Trophoblast cell (in vitro differentiated cells and primary cell): ENCODE results near the gene MYO1B.
A peak's percentile ranks its signal among the peaks of the same experiment; 100 is the strongest.

Experiments used
- DNase-seq, 2 donors: peaks; one replicate each; pipeline ENCODE4 v3.0.0-alpha.2; 2016
- H2AFZ ChIP-seq: 2 replicates; pipeline ENCODE4 v1.6.1; 2013; ENCODE audit warnings: low read length, moderate library complexity, mild to moderate bottlenecking; ENCODE audit not compliant: insufficient read depth, poor library complexity
- H2AK5ac ChIP-seq: 2 replicates; pipeline ENCODE4 v1.6.1; 2013; ENCODE audit warnings: mild to moderate bottlenecking, low read length
- H2BK120ac ChIP-seq: 2 replicates; pipeline ENCODE4 v1.6.1; 2013; ENCODE audit warnings: low read length, mild to moderate bottlenecking, moderate library complexity; ENCODE audit not compliant: insufficient read depth, poor library complexity
- H2BK12ac ChIP-seq: 2 replicates; pipeline ENCODE4 v1.6.1; 2013; ENCODE audit warnings: mild to moderate bottlenecking, low read length, moderate library complexity
- H2BK5ac ChIP-seq: 2 replicates; pipeline ENCODE4 v1.6.1; 2013; ENCODE audit warnings: low read length, low read depth, moderate library complexity, mild to moderate bottlenecking; ENCODE audit not compliant: poor library complexity
- H3K14ac ChIP-seq: 2 replicates; pipeline ENCODE4 v1.6.1; 2013; ENCODE audit warnings: mild to moderate bottlenecking, low read length
- H3K18ac ChIP-seq: 2 replicates; pipeline ENCODE4 v1.6.1; 2013; ENCODE audit warnings: mild to moderate bottlenecking, low read length
- H3K23ac ChIP-seq: 2 replicates; pipeline ENCODE4 v1.6.1; 2013; ENCODE audit warnings: low read length
- H3K27ac ChIP-seq: 2 replicates; pipeline ENCODE4 v1.5.1; 2013; ENCODE audit warnings: low read depth, mild to moderate bottlenecking, inconsistent platforms, low read length, moderate library complexity
- H3K27me3 ChIP-seq: 2 replicates; pipeline ENCODE4 v1.6.1; 2013; ENCODE audit warnings: inconsistent platforms, mild to moderate bottlenecking, low read length, moderate library complexity; ENCODE audit not compliant: insufficient read depth
- H3K36me3 ChIP-seq, 2 experiments: 1 replicate in 1 of 2; 2 replicates in 1 of 2; pipeline ENCODE4 v1.6.1; 2013; ENCODE audit warnings: low read length in 2 of 2, mild to moderate bottlenecking in 2 of 2, moderate library complexity in 1 of 2; ENCODE audit not compliant: insufficient read depth in 2 of 2, control insufficient read depth in 1 of 2
- H3K4ac ChIP-seq: 2 replicates; pipeline ENCODE4 v1.6.1; 2013; ENCODE audit warnings: low read depth, mild to moderate bottlenecking, low read length, moderate library complexity
- H3K4me1 ChIP-seq, 2 experiments: 1 replicate in 1 of 2; 2 replicates in 1 of 2; pipeline ENCODE4 v1.6.1; 2013; ENCODE audit warnings: low read length in 2 of 2, mild to moderate bottlenecking in 2 of 2, moderate library complexity in 1 of 2; ENCODE audit not compliant: insufficient read depth in 2 of 2, control insufficient read depth in 1 of 2
- H3K4me2 ChIP-seq: 2 replicates; pipeline ENCODE4 v1.6.1; 2013; ENCODE audit warnings: inconsistent platforms, mild to moderate bottlenecking, low read length, moderate library complexity
- H3K4me3 ChIP-seq: 2 replicates; pipeline ENCODE4 v1.5.1; 2013; ENCODE audit warnings: mild to moderate bottlenecking, low read depth, low read length, inconsistent platforms
- H3K79me1 ChIP-seq: one replicate; pipeline ENCODE4 v1.6.1; 2013; ENCODE audit warnings: low read length
- H3K79me2 ChIP-seq: 2 replicates; pipeline ENCODE4 v1.6.1; 2013; ENCODE audit warnings: low read length, mild to moderate bottlenecking; ENCODE audit not compliant: control insufficient read depth, insufficient read depth, poor library complexity
- H3K9ac ChIP-seq: 2 replicates; pipeline ENCODE4 v1.6.1; 2013; ENCODE audit warnings: mild to moderate bottlenecking, low read length
- H3K9me3 ChIP-seq: 2 replicates; pipeline ENCODE4 v1.6.1; 2013; ENCODE audit warnings: low read depth, mild to moderate bottlenecking, control low read depth, inconsistent platforms, low read length; ENCODE audit not compliant: insufficient read depth
- H4K12ac ChIP-seq: 2 replicates; pipeline ENCODE4 v1.6.1; 2013; ENCODE audit warnings: low read depth, mild to moderate bottlenecking, low read length, moderate library complexity
- H4K8ac ChIP-seq: 2 replicates; pipeline ENCODE4 v1.6.1; 2013; ENCODE audit warnings: low read depth, mild to moderate bottlenecking, low read length, moderate library complexity
- H4K91ac ChIP-seq: one replicate; pipeline ENCODE4 v1.6.1; 2013; ENCODE audit warnings: low read depth, mild to moderate bottlenecking, low read length, moderate library complexity
- WGBS: extraction: QIAGEN DNeasy Blood & Tissue Kit; methylation state at CpG from one replicate; pipeline ENCODE4 v1.1.7; 2013; ENCODE audit warnings: missing lambda C conversion rate; ENCODE audit not compliant: insufficient read length, insufficient coverage; ENCODE audit errors: extremely low coverage; 5-methylcytosine and 5-hydroxymethylcytosine counted together

The MYO1B gene

GRCh38 chr2:191321861-191322662 is 76.9 kb downstream of the MYO1B start:
- H3K9ac ChIP-seq = no peak overlapping the region
- H2AFZ ChIP-seq = no peak overlapping the region
- H3K79me2 ChIP-seq = no peaks in the 10 kb centered on the region
- no peak overlapping the region for H3K23ac ChIP-seq
- H4K8ac ChIP-seq = no peak overlapping the region
- H3K9me3 ChIP-seq = no peaks in the 10 kb centered on the region
- WGBS = no CpG with 5 or more reads among the region's 4 CpGs
- DNase-seq = peak in 1 of 2 donors; percentile 38
- no peak overlapping the region for H3K14ac ChIP-seq
- H3K18ac ChIP-seq = no peak overlapping the region
- no peaks in the 10 kb centered on the region for H3K36me3 ChIP-seq
- H3K27ac ChIP-seq = no peak overlapping the region
- no peak overlapping the region for H3K4me3 ChIP-seq
- peaks cover 3 to 9% of the 10 kb centered on the region in 2 experiments for H3K4me1 ChIP-seq
- no peak overlapping the region for H3K4me2 ChIP-seq
- H4K12ac ChIP-seq = no peak overlapping the region
- no peak overlapping the region for H2BK5ac ChIP-seq
- no peaks in the 10 kb centered on the region for H3K27me3 ChIP-seq
- no peak overlapping the region for H2AK5ac ChIP-seq
- H2BK12ac ChIP-seq = no peak overlapping the region
- no peak overlapping the region for H2BK120ac ChIP-seq
- no peak overlapping the region for H4K91ac ChIP-seq
- peaks cover 1% of the 10 kb centered on the region for H3K79me1 ChIP-seq
- H3K4ac ChIP-seq = no peak overlapping the region

DNA sequence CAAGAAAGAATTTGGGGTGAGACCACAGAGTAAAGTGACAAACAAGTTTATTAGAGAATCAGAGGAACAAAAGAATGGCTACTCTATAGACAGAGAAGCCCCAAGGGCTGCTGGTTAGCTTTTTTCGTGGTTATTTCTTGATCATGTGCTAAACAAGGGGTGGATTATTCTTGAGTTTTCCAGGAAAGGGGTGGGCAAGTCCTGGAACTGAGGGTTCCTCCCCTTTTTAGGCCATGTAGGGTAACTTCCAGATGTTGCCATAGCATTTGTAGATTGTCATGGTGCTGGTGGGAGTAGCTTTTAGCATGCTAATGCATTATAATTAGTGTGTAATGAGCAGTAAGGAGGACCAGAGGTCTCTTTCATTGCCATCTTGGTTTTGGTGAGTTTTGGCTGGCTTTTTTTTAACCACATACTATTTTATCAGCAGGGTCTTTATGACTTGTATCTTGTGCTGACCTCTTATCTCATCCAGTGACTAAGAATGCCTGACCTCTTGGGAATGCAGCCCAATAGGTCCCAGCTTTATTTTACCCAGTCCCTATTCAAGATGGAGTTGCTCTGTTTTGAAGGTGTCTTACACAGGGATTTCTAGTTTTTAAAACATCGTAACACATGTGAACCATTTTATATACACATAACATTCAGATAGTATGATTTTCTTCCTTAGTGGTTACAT is 77.8 kb downstream of the MYO1B start:
- H3K9ac ChIP-seq = no peak overlapping the region
- no peaks in the 10 kb centered on the region for H3K79me2 ChIP-seq
- WGBS = no CpG with 5 or more reads among the region's 2 CpGs
- no peak overlapping the region for H3K18ac ChIP-seq
- no peak overlapping the region for H3K23ac ChIP-seq
- no peaks in the 10 kb centered on the region for H3K9me3 ChIP-seq
- no peaks in the 10 kb centered on the region for H3K36me3 ChIP-seq
- no peak overlapping the region for H4K12ac ChIP-seq
- no peak overlapping the region for H2BK12ac ChIP-seq
- no peak overlapping the region for H3K14ac ChIP-seq
- peak in 1 of 2 donors; percentile 34 for DNase-seq
- H2BK120ac ChIP-seq = no peak overlapping the region
- no peak overlapping the region for H2AK5ac ChIP-seq
- peaks cover 1% of the 10 kb centered on the region for H3K79me1 ChIP-seq
- H2BK5ac ChIP-seq = no peak overlapping the region
- H4K91ac ChIP-seq = no peak overlapping the region
- peak overlapping the region; percentile 9 for H3K4ac ChIP-seq
- H3K27ac ChIP-seq = no peak overlapping the region
- H3K27me3 ChIP-seq = no peaks in the 10 kb centered on the region
- no peak overlapping the region for H3K4me2 ChIP-seq
- no peak overlapping the region for H3K4me3 ChIP-seq
- peaks cover 3 to 9% of the 10 kb centered on the region in 2 experiments for H3K4me1 ChIP-seq
- no peak overlapping the region for H2AFZ ChIP-seq
- no peak overlapping the region for H4K8ac ChIP-seq

GRCh38 chr2:191325651-191326365 is 80.6 kb downstream of the MYO1B start:
- H3K14ac ChIP-seq = no peak overlapping the region
- H3K23ac ChIP-seq = no peak overlapping the region
- whole genome bisulfite sequencing = no CpG with 5 or more reads among the region's 9 CpGs
- H3K9ac ChIP-seq = no peak overlapping the region
- H3K4me3 ChIP-seq = no peak overlapping the region
- H3K79me1 ChIP-seq = peaks cover 1% of the 10 kb centered on the region
- H3K9me3 ChIP-seq = no peaks in the 10 kb centered on the region
- no peak overlapping the region for H2BK12ac ChIP-seq
- H4K8ac ChIP-seq = no peak overlapping the region
- H2BK120ac ChIP-seq = no peak overlapping the region
- no peak overlapping the region for H4K12ac ChIP-seq
- no peak overlapping the region for H2AK5ac ChIP-seq
- DNase-seq = no peak
- no peak overlapping the region for H3K4me2 ChIP-seq
- no peak overlapping the region for H3K18ac ChIP-seq
- H4K91ac ChIP-seq = no peak overlapping the region
- H3K36me3 ChIP-seq = no peaks in the 10 kb centered on the region
- no peak overlapping the region for H2AFZ ChIP-seq
- H3K27ac ChIP-seq = no peak overlapping the region
- H3K27me3 ChIP-seq = no peaks in the 10 kb centered on the region
- no peaks in the 10 kb centered on the region for H3K79me2 ChIP-seq
- H3K4ac ChIP-seq = peak overlapping the region; percentile 6
- no peak overlapping the region for H2BK5ac ChIP-seq
- H3K4me1 ChIP-seq = peaks cover 3 to 13% of the 10 kb centered on the region in 2 experiments

- Histone ChIP-seq H3K79me2 (no peaks in the 10 kb centered on the region), H2AK5ac (no peak overlapping the region), H3K27me3 (no peaks in the 10 kb centered on the region), H3K36me3 (peaks cover 0 to 2% of the 10 kb centered on the region in 2 experiments), H3K4me3 (no peak overlapping the region), H4K12ac (no peak overlapping the region), H2BK120ac (no peak overlapping the region), H2AFZ (no peak overlapping the region), H2BK12ac (no peak overlapping the region), H2BK5ac (no peak overlapping the region), H3K23ac (peak overlapping the region; percentile 58), H3K9ac (no peak overlapping the region), H3K79me1 (peaks cover 1% of the 10 kb centered on the region), H3K9me3 (no peaks in the 10 kb centered on the region), H3K18ac (no peak overlapping the region), H3K27ac (no peak overlapping the region), H4K8ac (no peak overlapping the region), H3K4ac (no peak overlapping the region), H3K14ac (no peak overlapping the region), H4K91ac (no peak overlapping the region), H3K4me1 (peaks cover 2 to 9% of the 10 kb centered on the region in 2 experiments), H3K4me2 (no peak overlapping the region)
- WGBS = no CpG with 5 or more reads among the region's 1 CpG
- no peak for DNase-seq
Observed at GRCh38 chr2:191327484-191327883, 82.3 kb downstream of the MYO1B start.
